HepG2 (cell line): ENCODE results near the gene PSD4. TPM values are rescaled to one million over a fixed set of nuclear protein-coding genes. Genes with fewer than 3 reads are reported as not detected.

Source experiments
- ARID2 ChIP-seq: sonication (generic); formaldehyde crosslinking; IDR thresholded peaks from 2 replicates; pipeline ENCODE4 v1.8.1; 2022; ENCODE audit warnings: mild to moderate bottlenecking, missing genetic modification reagents, borderline replicate concordance
- CENPX ChIP-seq: sonication (generic); formaldehyde crosslinking; IDR thresholded peaks from 2 replicates; pipeline ENCODE4 v1.9.0; 2021; ENCODE audit warnings: mild to moderate bottlenecking, missing genetic modification reagents, moderate library complexity
- CHD4 ChIP-seq: fragments of 200-600 bp; sonication (generic); IDR thresholded peaks from 2 replicates; pipeline ENCODE4 v1.7.0; 2017; ENCODE audit warnings: mild to moderate bottlenecking, low read length, borderline replicate concordance
- HNRNPH1 ChIP-seq: fragments of 200-400 bp; formaldehyde crosslinking; optimal IDR thresholded peaks from 2 replicates; pipeline ENCODE3; 2017; ENCODE audit warnings: mild to moderate bottlenecking, low read depth, low read length
- NBN ChIP-seq: fragments of 450-650 bp; conservative IDR thresholded peaks from 2 replicates; pipeline ENCODE4 v1.6.1; 2017
- PHF21A ChIP-seq: sonication (generic); formaldehyde crosslinking; IDR thresholded peaks from 2 replicates; pipeline ENCODE4 v1.5.0; 2020; ENCODE audit warnings: mild to moderate bottlenecking, missing genetic modification reagents
- POLR2AphosphoS5 ChIP-seq: IDR thresholded peaks from 2 replicates; pipeline ENCODE4 v1.6.1; 2012; ENCODE audit warnings: low read depth, low read length
- TEAD2 ChIP-seq: sonication (generic); formaldehyde crosslinking; IDR thresholded peaks from 2 replicates; pipeline ENCODE4 v1.9.0; 2021; ENCODE audit warnings: missing genetic modification reagents
- TP53 ChIP-seq: sonication (generic); formaldehyde crosslinking; conservative IDR thresholded peaks from 2 replicates; pipeline ENCODE4 v1.4.0; 2020; ENCODE audit warnings: missing genetic modification reagents
- TRIM24 ChIP-seq: sonication (generic); formaldehyde crosslinking; IDR thresholded peaks from 2 replicates; pipeline ENCODE4 v1.8.0; 2022; ENCODE audit warnings: mild to moderate bottlenecking, missing genetic modification reagents
- ZBTB40 ChIP-seq, 2 experiments: fragments of 450-650 bp in 1 of 2; sonication (generic) in 1 of 2; formaldehyde crosslinking in 1 of 2; IDR thresholded peaks; 2 replicates each; pipeline versions ENCODE4 v1.6.1 to v1.8.0; 2016 to 2022; ENCODE audit warnings: antibody characterized with exemption in 1 of 2, mild to moderate bottlenecking in 1 of 2, missing genetic modification reagents in 1 of 2
- ZFY ChIP-seq: sonication (generic); formaldehyde crosslinking; IDR thresholded peaks from 2 replicates; pipeline ENCODE4 v1.4.0; 2020; ENCODE audit warnings: missing genetic modification reagents
- ZNF121 ChIP-seq: sonication (generic); formaldehyde crosslinking; IDR thresholded peaks from 2 replicates; pipeline ENCODE4 v1.5.0; 2020; ENCODE audit warnings: mild to moderate bottlenecking, missing genetic modification reagents
- ZNF772 ChIP-seq: sonication (generic); formaldehyde crosslinking; IDR thresholded peaks from 2 replicates; pipeline ENCODE4 v1.5.0; 2020; ENCODE audit warnings: mild to moderate bottlenecking, missing genetic modification reagents
- polyA plus RNA-seq, 8 experiments: library from polyadenylated mRNA; depleted of rRNA in 3 of 8; stranded (reverse) in 7 of 8; unstranded in 1 of 8; fragments of >200 nt; fragmentation: Illumina TruSeq in 4 of 8; extraction: Trizol in 4 of 8; gene quantifications; 2 replicates each; pipeline versions ENCODE4 v1.2.1 to v1.2.3, GENCODE V29; 2011 to 2016; ENCODE audit warnings: low read depth in 4 of 8, missing spikeins in 1 of 8, mixed read lengths in 1 of 8; ENCODE audit not compliant: insufficient read depth in 1 of 8
- total RNA-seq, 5 experiments: library from RNA; depleted of rRNA; stranded (reverse); fragments of >200 nt; fragmentation: Illumina TruSeq; extraction: Trizol; gene quantifications; 2 replicates each; pipeline ENCODE4 v1.2.3, GENCODE V29; 2016; ENCODE audit warnings: low read depth in 1 of 5
- TF ChIP-seq, protein P1 (sequence below): sonication (generic); formaldehyde crosslinking; IDR thresholded peaks from 2 replicates; pipeline ENCODE4 v1.5.0; 2020; ENCODE audit warnings: mild to moderate bottlenecking, missing genetic modification reagents, borderline replicate concordance
- TF ChIP-seq, protein P2 (sequence below): IDR thresholded peaks from 2 replicates; pipeline ENCODE4 v1.6.1; 2012; ENCODE audit warnings: inconsistent platforms
- TF ChIP-seq, protein P3 (sequence below): sonication (generic); formaldehyde crosslinking; IDR thresholded peaks from 2 replicates; pipeline ENCODE4 v1.5.1; 2020; ENCODE audit warnings: mild to moderate bottlenecking, missing genetic modification reagents, borderline replicate concordance

The PSD4 gene
- total and polyA plus RNA-seq, 2 of the 13 experiments (the other 11 are each of a cell fraction or from before 2014, with no cell fraction given), result 5.8 to 9.4 TPM

DNA sequence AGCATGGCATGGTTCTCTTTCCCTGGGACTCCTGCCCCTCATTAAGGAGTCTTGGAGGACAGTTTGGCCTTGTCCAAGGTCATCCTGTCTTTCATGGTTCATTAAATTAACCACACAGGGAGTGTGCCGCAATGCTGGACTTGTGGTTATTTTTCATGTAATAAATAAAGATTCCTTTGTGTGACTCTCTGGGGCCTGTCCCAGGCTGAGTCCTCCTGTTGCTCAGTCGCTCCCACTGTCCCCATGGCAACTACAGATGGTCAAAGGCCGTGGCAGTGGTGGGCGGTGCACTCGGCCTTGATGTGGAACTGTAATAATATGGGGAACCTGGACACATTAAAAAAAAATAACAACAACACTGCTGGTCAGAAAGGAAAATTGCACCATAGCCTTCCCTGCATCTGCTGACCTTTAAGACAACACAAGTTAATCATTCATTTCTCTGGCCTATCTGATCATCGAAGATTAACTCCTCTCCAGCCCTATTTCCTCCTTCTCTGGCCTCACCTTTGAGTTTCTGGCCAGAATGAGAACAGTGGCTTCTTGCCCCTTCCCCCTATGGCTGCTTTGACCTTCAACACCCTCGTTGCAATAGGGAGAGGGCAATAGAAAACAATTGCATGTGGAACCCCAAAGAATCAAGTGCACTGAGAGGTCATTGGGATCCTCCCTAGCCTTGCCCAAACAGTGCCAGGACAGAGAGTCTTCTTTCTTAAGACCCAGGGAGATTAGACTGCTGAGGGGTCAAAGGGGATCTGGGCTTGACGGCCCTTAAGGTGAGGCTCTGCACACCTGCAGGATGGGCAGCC, 44.7 kb downstream of the PSD4 start (continued):
- TF ChIP-seq ZBTB40 (IDR thresholded peaks at IDR 0.05), result no peak
- no peak; the same call in 1 of the 2 replicates for TF ChIP-seq ZBTB40 (CRISPR knock-in tag; IDR thresholded peaks at IDR 0.05)
- 0 out of 2 replicates have a peak, but pooled peaks have one; percentile 36 for TF ChIP-seq CHD4
- TF ChIP-seq CENPX (CRISPR knock-in tag), result no peak
- TF ChIP-seq, protein P1, sequence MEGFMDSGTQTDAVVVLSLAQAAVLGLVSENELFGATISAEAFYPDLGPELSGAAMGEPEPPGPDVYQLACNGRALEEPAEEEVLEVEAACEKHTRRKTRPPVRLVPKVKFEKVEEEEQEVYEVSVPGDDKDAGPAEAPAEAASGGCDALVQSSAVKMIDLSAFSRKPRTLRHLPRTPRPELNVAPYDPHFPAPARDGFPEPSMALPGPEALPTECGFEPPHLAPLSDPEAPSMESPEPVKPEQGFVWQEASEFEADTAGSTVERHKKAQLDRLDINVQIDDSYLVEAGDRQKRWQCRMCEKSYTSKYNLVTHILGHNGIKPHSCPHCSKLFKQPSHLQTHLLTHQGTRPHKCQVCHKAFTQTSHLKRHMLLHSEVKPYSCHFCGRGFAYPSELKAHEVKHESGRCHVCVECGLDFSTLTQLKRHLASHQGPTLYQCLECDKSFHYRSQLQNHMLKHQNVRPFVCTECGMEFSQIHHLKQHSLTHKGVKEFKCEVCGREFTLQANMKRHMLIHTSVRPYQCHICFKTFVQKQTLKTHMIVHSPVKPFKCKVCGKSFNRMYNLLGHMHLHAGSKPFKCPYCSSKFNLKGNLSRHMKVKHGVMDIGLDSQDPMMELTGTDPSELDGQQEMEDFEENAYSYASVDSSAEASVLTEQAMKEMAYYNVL (CRISPR knock-in tag), result no peak
- no peak for TF ChIP-seq NBN
- no peak for TF ChIP-seq HNRNPH1
- no peak for TF ChIP-seq ZNF121 (CRISPR knock-in tag)
- TF ChIP-seq PHF21A (CRISPR knock-in tag), result peak; percentile 77
- TF ChIP-seq TEAD2 (CRISPR knock-in tag), result no peak
- no peak for TF ChIP-seq ZNF772 (CRISPR knock-in tag)
- TF ChIP-seq POLR2AphosphoS5, result peak; percentile 74
- peak; percentile 65 for TF ChIP-seq ZFY
- no peak for TF ChIP-seq TP53 (CRISPR knock-in tag)
- TF ChIP-seq, protein P2, sequence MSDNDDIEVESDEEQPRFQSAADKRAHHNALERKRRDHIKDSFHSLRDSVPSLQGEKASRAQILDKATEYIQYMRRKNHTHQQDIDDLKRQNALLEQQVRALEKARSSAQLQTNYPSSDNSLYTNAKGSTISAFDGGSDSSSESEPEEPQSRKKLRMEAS, result no peak; the same call in none of the 2 replicates
- no peak for TF ChIP-seq TRIM24
- TF ChIP-seq ARID2 (CRISPR knock-in tag), result no peak
- TF ChIP-seq, protein P3, sequence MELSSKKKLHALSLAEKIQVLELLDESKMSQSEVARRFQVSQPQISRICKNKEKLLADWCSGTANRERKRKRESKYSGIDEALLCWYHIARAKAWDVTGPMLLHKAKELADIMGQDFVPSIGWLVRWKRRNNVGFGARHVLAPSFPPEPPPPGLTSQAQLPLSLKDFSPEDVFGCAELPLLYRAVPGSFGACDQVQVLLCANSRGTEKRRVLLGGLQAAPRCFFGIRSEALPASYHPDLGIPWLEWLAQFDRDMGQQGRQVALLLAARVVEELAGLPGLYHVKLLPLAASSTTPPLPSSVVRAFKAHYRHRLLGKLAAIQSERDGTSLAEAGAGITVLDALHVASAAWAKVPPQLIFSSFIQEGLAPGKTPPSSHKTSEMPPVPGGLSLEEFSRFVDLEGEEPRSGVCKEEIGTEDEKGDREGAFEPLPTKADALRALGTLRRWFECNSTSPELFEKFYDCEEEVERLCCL (CRISPR knock-in tag), result no peak
